ENCODE measurements around the gene NACC2. TPM values are rescaled to one million over a fixed set of nuclear protein-coding genes. Genes with fewer than 3 reads are reported as not detected.

The NACC2 gene
- total and polyA plus RNA-seq, 8 donors = 3.6 to 29.5 (median 5.5) TPM

DNA sequence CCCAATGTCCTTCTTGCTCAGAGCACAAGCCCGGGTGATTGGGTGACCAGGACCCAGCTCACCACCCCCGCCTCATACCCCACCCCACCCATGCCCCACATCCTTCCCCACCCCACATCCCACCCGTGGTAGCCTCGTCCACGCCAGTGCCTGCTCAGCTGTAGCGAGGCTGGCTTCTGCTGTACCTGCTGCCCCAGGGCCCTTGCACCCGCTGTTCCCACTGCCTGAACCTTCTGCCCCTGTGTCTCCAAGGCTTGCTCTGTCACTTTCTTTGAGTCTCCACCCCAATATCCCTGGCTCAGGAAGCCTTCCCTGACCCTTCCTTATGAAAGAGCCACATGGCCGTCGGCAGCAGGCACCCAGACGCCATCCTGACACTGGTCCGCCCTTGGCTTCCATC lies 3.1 kb upstream of the NACC2 start:
- H3K9me3 ChIP-seq = no peaks in the 10 kb centered on the region
- intact Hi-C loops (cut with DNase I) = no loop called here
- no peak overlapping the region for H3K4me3 ChIP-seq
- ATAC-seq (no peak), DNase-seq (no peak)
- peaks cover 0 to 26% of the 10 kb centered on the region in 2 donors for H3K27me3 ChIP-seq
- H3K27ac ChIP-seq = no peak overlapping the region
- TF ChIP-seq, protein P1, sequence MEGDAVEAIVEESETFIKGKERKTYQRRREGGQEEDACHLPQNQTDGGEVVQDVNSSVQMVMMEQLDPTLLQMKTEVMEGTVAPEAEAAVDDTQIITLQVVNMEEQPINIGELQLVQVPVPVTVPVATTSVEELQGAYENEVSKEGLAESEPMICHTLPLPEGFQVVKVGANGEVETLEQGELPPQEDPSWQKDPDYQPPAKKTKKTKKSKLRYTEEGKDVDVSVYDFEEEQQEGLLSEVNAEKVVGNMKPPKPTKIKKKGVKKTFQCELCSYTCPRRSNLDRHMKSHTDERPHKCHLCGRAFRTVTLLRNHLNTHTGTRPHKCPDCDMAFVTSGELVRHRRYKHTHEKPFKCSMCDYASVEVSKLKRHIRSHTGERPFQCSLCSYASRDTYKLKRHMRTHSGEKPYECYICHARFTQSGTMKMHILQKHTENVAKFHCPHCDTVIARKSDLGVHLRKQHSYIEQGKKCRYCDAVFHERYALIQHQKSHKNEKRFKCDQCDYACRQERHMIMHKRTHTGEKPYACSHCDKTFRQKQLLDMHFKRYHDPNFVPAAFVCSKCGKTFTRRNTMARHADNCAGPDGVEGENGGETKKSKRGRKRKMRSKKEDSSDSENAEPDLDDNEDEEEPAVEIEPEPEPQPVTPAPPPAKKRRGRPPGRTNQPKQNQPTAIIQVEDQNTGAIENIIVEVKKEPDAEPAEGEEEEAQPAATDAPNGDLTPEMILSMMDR (IDR thresholded peaks at IDR 0.05) = no peak
- H3K36me3 ChIP-seq = no peaks in the 10 kb centered on the region
- peaks cover 7 to 23% of the 10 kb centered on the region in 2 donors for H3K4me1 ChIP-seq

DNA sequence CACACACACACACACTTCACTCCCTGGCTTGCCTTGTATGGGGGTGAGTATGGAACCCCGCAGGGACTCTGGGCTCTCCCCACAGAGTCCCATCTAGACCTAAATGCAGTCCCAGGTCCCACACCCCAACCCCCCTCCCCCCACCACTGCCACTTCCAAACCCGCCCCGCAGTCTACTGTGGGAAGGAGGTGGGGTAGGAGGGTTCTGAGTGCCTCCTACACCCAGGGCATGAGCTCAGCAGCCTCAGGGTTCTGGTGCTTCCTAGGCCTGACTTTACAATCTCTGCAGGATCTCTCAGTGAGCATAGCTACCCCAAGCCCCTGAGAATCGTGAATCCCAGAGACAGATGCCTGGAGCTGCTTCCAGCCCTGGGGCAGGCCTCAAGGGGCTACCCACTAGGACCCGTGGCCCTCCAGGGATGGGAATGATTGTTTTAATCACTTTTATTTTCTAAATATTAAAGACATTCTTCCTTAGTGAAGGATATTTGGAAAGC lies 1.5 kb upstream of the NACC2 start:
- Histone ChIP-seq H3K36me3 (peaks cover 0 to 9% of the 10 kb centered on the region in 2 donors), H3K27me3 (peaks cover 0 to 25% of the 10 kb centered on the region in 2 donors), H3K27ac (no peak overlapping the region), H3K9me3 (no peaks in the 10 kb centered on the region), H3K4me3 (no peak overlapping the region), H3K4me1 (peaks cover 7 to 40% of the 10 kb centered on the region in 2 donors)
- TF ChIP-seq, protein P1 (IDR thresholded peaks at IDR 0.05) = no peak
- no peak for ATAC-seq
- no peak for DNase-seq
- intact Hi-C loops (cut with DNase I) = no loop called here

DNA sequence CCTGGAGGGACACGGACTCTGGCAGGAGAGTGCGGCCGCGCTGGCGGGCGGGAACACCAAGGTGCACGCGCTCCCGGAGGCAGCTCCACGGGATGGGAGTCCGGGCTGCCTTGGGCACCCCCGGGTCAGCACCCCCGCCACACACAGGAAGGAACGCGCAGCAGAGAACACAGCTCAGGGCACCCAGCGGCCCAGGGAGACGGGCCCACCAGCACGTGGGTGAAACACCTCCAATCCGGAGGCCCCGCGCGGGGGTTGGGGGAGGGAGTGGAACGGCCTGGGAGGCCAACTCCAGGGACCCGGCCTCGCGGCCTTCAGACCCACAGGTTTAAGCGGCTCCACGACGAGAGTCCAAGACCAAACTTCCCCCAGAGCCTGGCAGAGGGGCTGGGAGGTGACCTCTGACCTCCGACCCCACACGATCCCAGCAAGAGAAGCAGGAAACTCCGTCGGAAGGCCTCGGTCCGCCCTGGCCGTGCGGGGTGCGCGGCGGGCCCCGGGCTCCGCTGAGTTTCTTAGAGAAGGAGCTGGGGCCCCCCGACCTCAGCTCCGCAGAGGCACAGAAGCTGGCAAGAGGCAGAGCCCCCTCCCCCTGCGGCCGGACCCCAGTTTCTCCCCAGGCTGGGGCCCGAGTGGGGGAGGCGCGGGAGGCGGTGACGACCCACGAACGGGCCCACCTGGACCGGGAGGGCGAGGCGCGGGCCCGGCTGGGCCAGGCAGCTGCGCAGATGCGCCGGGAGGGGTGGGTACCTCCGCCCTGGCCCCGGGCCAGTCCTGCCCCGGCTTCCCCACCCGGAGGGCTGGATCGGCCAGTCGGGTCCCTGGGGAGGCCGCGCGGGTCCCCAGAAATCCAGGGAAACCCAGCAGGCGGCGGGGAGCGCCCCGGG lies 851 bp downstream of the NACC2 start:
- TF ChIP-seq, protein P1 (IDR thresholded peaks at IDR 0.05) = no peak
- intact Hi-C loops (cut with DNase I) = no loop called here
- DNase-seq (peak in 2 of 4 donors; percentile 75 to 92), ATAC-seq (peak; percentile 80)
- Histone ChIP-seq H3K27ac (peak overlapping the region; percentile 76 to 84), H3K27me3 (peaks cover 0 to 10% of the 10 kb centered on the region in 2 donors), H3K4me3 (peak overlapping the region; percentile 77 to 89), H3K4me1 (peaks cover 21 to 63% of the 10 kb centered on the region in 2 donors), H3K36me3 (peaks cover 0 to 9% of the 10 kb centered on the region in 2 donors), H3K9me3 (no peaks in the 10 kb centered on the region)

DNA sequence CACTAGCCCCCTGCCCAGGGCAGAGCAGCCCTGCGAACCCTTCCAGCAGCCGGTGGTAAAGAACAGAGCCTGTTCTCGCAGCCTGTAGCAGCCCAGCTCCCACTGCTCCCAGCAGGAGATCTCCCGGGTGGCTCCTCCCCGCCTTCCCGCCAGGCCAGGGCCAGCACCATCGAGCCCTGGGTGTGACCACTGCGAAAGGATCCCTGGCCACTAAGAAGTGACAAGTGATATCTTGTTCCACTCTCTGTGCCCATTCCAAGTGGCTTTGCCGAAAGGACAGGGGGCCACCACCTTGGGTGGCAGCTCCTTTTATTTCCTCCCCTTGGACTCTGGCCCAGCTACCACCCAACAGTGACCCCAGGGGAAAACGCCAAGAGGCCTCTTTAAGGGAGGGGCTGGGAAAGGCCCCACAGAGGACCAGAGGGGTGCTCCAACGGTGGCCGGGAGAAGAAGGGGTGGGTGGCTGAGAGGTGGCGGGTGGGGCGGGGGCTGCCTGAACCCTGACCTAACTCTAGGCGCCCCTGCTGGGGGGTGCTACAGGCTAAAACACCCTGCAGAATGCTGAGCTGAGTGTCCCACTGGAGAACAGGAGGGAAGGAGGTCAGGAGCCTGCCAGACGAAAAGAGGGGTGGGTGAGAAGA lies 1.6 kb downstream of the NACC2 start:
- Histone ChIP-seq H3K9me3 (no peaks in the 10 kb centered on the region), H3K4me1 (peaks cover 21 to 71% of the 10 kb centered on the region in 2 donors), H3K27ac (peak overlapping the region; percentile 76 to 84), H3K4me3 (peak overlapping the region; percentile 77 to 89), H3K27me3 (peaks cover 0 to 2% of the 10 kb centered on the region in 2 donors), H3K36me3 (peaks cover 0 to 9% of the 10 kb centered on the region in 2 donors)
- ATAC-seq (peak; percentile 50), DNase-seq (peak in 1 of 4 donors; percentile 80)
- TF ChIP-seq, protein P1 (IDR thresholded peaks at IDR 0.05) = no peak
- intact Hi-C loops (cut with DNase I) = no loop called here

DNA sequence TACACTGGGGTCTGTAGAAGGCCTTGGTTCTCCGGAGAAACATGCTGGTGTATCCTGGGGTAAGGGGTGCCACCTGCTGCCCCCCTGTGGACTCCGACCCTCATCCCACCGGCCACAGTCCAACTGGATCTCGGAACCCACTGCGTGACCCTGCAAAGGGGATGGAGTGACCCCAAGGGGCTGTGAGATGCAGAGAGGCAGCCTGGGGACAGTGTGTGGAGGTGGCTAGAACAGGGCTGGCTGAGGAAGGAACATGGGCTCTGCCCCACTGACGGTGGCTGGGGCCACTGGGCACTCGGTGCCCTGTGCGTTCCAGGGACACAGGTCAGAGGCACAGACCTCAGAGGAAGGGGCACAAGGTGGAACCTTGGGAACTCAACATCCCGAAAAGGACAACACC lies 2.3 kb downstream of the NACC2 start:
- DNase-seq = peak in 1 of 4 donors; percentile 31
- no peaks in the 10 kb centered on the region for H3K27me3 ChIP-seq
- H3K4me3 ChIP-seq = no peak overlapping the region
- peaks cover 21 to 78% of the 10 kb centered on the region in 2 donors for H3K4me1 ChIP-seq
- peak overlapping the region in 1 of 2 donors; percentile 76 for H3K27ac ChIP-seq
- peaks cover 0 to 9% of the 10 kb centered on the region in 2 donors for H3K36me3 ChIP-seq
- H3K9me3 ChIP-seq = no peaks in the 10 kb centered on the region
- intact Hi-C loops (cut with DNase I) = no loop called here
- ATAC-seq = no peak
- TF ChIP-seq, protein P1 (IDR thresholded peaks at IDR 0.05) = no peak

All from left lung (tissue), 10 donors.